ENCODE measurements around the gene DOCK7. TPM values are rescaled to one million over a fixed set of nuclear protein-coding genes. Genes with fewer than 3 reads are reported as not detected.

The DOCK7 gene
- total RNA-seq, 1 donor from 2014 or later, result 13.4 TPM

DNA sequence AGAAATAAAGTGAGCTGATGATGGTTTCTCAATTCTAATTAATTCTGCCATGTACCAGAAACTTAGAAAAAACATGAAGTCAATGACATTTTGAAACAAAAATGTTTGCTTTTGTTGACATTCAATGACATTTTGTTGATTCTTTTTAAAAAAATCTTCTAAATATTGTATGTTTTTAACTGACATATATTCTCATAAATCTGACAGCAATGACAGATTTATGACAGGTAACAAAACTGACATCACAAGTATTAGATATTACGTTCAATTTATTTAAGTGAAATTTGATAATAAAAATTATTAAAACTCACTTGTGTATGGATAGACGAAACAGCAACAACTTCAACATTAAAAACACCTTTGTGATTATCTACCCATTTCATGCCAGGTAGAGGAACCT is 126.9 kb downstream of the DOCK7 start:
- ATAC-seq (ENCODE audit: low read depth) (no peak), DNase-seq (no peak)
- Mint-ChIP-seq H3K27me3 (no peaks in the 10 kb centered on the region), H3K9me3 (no peaks in the 10 kb centered on the region), H3K36me3 (ENCODE audit: low read depth) (peaks cover 16% of the 10 kb centered on the region), H3K4me3 (no peak overlapping the region), H3K27ac (no peak overlapping the region), H3K4me1 (peaks cover 11% of the 10 kb centered on the region)
- intact Hi-C loops (cut with micrococcal nuclease), result no loop called here
- ChIA-PET POLR2A (no interaction called here), CTCF (no interaction called here)
- TF ChIP-seq, protein P1, sequence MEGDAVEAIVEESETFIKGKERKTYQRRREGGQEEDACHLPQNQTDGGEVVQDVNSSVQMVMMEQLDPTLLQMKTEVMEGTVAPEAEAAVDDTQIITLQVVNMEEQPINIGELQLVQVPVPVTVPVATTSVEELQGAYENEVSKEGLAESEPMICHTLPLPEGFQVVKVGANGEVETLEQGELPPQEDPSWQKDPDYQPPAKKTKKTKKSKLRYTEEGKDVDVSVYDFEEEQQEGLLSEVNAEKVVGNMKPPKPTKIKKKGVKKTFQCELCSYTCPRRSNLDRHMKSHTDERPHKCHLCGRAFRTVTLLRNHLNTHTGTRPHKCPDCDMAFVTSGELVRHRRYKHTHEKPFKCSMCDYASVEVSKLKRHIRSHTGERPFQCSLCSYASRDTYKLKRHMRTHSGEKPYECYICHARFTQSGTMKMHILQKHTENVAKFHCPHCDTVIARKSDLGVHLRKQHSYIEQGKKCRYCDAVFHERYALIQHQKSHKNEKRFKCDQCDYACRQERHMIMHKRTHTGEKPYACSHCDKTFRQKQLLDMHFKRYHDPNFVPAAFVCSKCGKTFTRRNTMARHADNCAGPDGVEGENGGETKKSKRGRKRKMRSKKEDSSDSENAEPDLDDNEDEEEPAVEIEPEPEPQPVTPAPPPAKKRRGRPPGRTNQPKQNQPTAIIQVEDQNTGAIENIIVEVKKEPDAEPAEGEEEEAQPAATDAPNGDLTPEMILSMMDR (IDR thresholded peaks at IDR 0.05), result no peak

DNA sequence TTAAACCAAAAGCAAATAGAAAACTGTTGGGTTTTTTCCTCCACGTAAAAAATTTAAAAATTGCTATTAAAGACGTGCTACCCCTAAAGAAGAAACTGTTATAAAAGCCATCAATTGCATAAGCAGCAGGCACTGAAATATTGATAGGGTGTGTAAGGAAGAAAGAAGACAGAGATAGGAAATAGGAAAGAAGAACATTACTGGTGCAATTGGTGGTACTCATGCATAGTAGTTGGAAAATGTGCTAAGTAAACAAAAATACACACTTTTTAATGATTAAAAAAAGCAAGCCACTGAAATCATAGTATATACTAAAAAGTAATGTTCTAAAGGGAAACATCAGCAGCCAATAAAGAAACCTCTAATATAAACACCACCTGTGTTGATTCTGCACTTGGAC is 143.6 kb downstream of the DOCK7 start:
- H3K27ac Mint-ChIP-seq, result no peak overlapping the region
- POLR2A ChIA-PET, result no interaction called here
- intact Hi-C loops (cut with micrococcal nuclease), result no loop called here
- no peaks in the 10 kb centered on the region for H3K36me3 Mint-ChIP-seq (ENCODE audit: low read depth)
- no peaks in the 10 kb centered on the region for H3K9me3 Mint-ChIP-seq
- no peaks in the 10 kb centered on the region for H3K4me1 Mint-ChIP-seq
- TF ChIP-seq, protein P1 (IDR thresholded peaks at IDR 0.05), result no peak
- CTCF ChIA-PET, result no interaction called here
- no peak overlapping the region for H3K4me3 Mint-ChIP-seq
- no peak for ATAC-seq (ENCODE audit: low read depth)
- DNase-seq, result no peak
- H3K27me3 Mint-ChIP-seq, result no peaks in the 10 kb centered on the region

DNA sequence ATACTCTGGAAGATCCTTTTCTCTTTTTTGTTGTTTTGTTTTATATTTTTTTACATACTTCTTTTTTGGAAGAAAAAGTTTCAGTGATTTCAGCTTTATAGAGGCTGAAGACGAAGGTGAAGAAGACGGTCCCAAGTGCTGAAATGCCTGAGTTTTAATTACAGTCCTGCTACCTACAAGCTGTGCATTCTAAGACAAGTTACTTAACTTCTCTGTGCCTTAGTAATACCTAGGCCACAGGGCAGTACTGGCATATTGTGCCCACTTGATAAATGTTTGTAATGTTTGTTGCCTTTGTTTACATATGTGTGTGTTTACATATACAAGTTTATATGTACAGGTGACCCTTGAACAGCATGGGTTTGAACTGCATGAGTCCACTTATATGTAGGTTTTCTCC is 147.1 kb downstream of the DOCK7 start:
- DNase-seq, result no peak
- Mint-ChIP-seq H3K9me3 (no peaks in the 10 kb centered on the region), H3K36me3 (ENCODE audit: low read depth) (peaks cover 6% of the 10 kb centered on the region), H3K4me1 (no peaks in the 10 kb centered on the region), H3K4me3 (no peak overlapping the region), H3K27ac (no peak overlapping the region), H3K27me3 (no peaks in the 10 kb centered on the region)
- CTCF ChIA-PET, result no interaction called here
- no peak for ATAC-seq (ENCODE audit: low read depth)
- POLR2A ChIA-PET, result no interaction called here
- intact Hi-C loops (cut with micrococcal nuclease), result no loop called here
- TF ChIP-seq, protein P1 (IDR thresholded peaks at IDR 0.05), result no peak

DNA sequence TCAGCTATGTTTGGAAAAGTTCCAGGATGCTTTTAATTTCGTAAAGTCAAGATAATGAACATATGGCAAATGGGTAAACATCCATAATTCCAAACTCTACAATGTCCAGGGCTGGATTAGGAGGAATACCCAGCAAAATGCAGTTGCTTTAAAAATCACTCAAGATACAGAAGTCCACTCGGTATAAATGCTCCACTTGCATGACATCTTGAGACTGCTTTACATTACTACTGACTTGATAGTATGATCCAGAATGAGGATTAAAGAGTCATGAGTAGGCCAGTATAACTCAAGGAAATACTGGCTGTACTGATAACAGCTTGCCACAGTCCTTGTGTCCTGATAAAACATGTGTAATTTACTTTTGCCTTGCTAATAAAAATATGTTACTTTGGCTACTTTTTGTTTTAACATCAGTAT is 149.1 kb downstream of the DOCK7 start:
- Mint-ChIP-seq H3K4me1 (no peaks in the 10 kb centered on the region), H3K36me3 (ENCODE audit: low read depth) (peaks cover 12% of the 10 kb centered on the region), H3K27me3 (no peaks in the 10 kb centered on the region), H3K9me3 (no peaks in the 10 kb centered on the region), H3K4me3 (no peak overlapping the region), H3K27ac (no peak overlapping the region)
- intact Hi-C loops (cut with micrococcal nuclease), result no loop called here
- TF ChIP-seq, protein P1 (IDR thresholded peaks at IDR 0.05), result no peak
- ATAC-seq (ENCODE audit: low read depth) (no peak), DNase-seq (no peak)
- POLR2A ChIA-PET, result no interaction called here
- CTCF ChIA-PET, result interaction anchor here (1.4 kb wide), 1 partner anchor 207 kb away, joined by 3 read pairs; no protein-coding TSS in a partner anchor

DNA sequence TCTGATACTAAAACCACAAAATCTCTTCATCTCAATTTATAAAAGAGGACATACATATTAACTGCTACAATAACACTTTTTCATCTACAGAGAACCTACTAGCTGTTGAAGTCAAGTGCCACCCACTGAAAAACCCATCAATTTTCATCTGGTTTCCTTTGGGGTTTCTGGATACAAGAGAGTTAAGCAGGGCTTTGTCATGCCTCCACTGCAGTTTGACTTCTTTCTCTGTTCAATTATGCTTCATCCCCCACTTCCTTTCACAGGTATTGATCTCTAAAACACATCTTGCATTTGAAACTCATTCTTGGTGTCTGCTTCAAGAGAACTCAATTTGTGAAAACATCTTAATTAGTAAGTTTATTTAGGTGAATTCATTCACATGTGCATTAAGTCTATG is 151.3 kb downstream of the DOCK7 start:
- TF ChIP-seq, protein P1 (IDR thresholded peaks at IDR 0.05), result no peak
- H3K36me3 Mint-ChIP-seq (ENCODE audit: low read depth), result peaks cover 15% of the 10 kb centered on the region
- ATAC-seq (ENCODE audit: low read depth) (no peak), DNase-seq (no peak)
- intact Hi-C loops (cut with micrococcal nuclease), result no loop called here
- CTCF ChIA-PET, result no interaction called here
- POLR2A ChIA-PET, result no interaction called here
- no peak overlapping the region for H3K4me3 Mint-ChIP-seq
- H3K4me1 Mint-ChIP-seq, result no peaks in the 10 kb centered on the region
- no peak overlapping the region for H3K27ac Mint-ChIP-seq
- H3K27me3 Mint-ChIP-seq, result no peaks in the 10 kb centered on the region
- H3K9me3 Mint-ChIP-seq, result no peaks in the 10 kb centered on the region

Data from activated B cell treated with CpG ODN at 0.5 μM for 24 hours (primary cell).